IMR-90 (cell line): ENCODE results near the gene ALKBH6. TPM values are rescaled to one million over a fixed set of nuclear protein-coding genes. Genes with fewer than 3 reads are reported as not detected.
A peak's percentile ranks its signal among the peaks of the same experiment; 100 is the strongest.

ENCODE experiments used
- ATAC-seq: fragments of 200-7000 bp; cut with Tn5 transposase; 2 replicates; pipeline ENCODE4 v1.9.1; 2020; ENCODE audit warnings: low read depth, mild to moderate bottlenecking, moderate library complexity
- BruUV-seq: library from RNA; stranded (reverse); fragments of 400-500 nt; replicated peaks from 2 replicates; lab custom pipeline; 2021; lab: Mats Ljungman, UMichigan
- CTCF ChIA-PET: fragments of 300-600 bp; formaldehyde crosslinking; extraction: SDS; loops from one replicate; lab custom pipeline; 2021; ENCODE audit warnings: antibody characterized with exemption; lab: Yijun Ruan, JAX
- POLR2A ChIA-PET: fragments of 300-600 bp; sonication (Branson Sonifier 250); formaldehyde crosslinking; loops from one replicate; lab custom pipeline; 2022; ENCODE audit warnings: antibody characterized with exemption; ENCODE audit not compliant: unreplicated experiment; lab: Charles Lee
- DNase-seq: peaks from one replicate; pipeline ENCODE4 v3.0.0; 2013
- H2AFZ ChIP-seq: replicated peaks from 2 replicates; pipeline ENCODE3; 2013; ENCODE audit warnings: low read length, mild to moderate bottlenecking; ENCODE audit not compliant: poor library complexity
- H2AK5ac ChIP-seq: 2 replicates; pipeline ENCODE4 v1.6.1; 2013; ENCODE audit warnings: low read depth, low read length, inconsistent platforms
- H2AK9ac ChIP-seq: replicated peaks from 2 replicates; pipeline ENCODE3; 2013; ENCODE audit warnings: mild to moderate bottlenecking, low read depth, low read length, moderate library complexity; ENCODE audit not compliant: poor library complexity
- H2BK120ac ChIP-seq: 2 replicates; pipeline ENCODE4 v1.6.1; 2013; ENCODE audit warnings: low read depth, low read length, inconsistent platforms
- H2BK15ac ChIP-seq: 3 replicates; pipeline ENCODE4 v1.6.1; 2013; ENCODE audit warnings: low read depth, low read length, inconsistent platforms
- H2BK20ac ChIP-seq: 2 replicates; pipeline ENCODE4 v1.6.1; 2013; ENCODE audit warnings: low read depth, mild to moderate bottlenecking, inconsistent platforms, low read length, moderate library complexity
- H2BK5ac ChIP-seq: 2 replicates; pipeline ENCODE4 v1.6.1; 2013; ENCODE audit warnings: mild to moderate bottlenecking, low read depth, low read length, inconsistent platforms; ENCODE audit not compliant: poor library complexity, severe bottlenecking
- H3K14ac ChIP-seq: replicated peaks from 2 replicates; pipeline ENCODE4 v1.6.1; 2013; ENCODE audit warnings: low read depth, low read length, inconsistent platforms
- H3K18ac ChIP-seq: 2 replicates; pipeline ENCODE4 v1.6.1; 2013; ENCODE audit warnings: low read depth, low read length, control low read depth
- H3K23ac ChIP-seq: 2 replicates; pipeline ENCODE4 v1.6.1; 2013; ENCODE audit warnings: low read depth, low read length, inconsistent platforms
- H3K27ac ChIP-seq: 2 replicates; pipeline ENCODE4 v1.5.1; 2013; ENCODE audit warnings: mild to moderate bottlenecking, control low read depth, low read length; ENCODE audit not compliant: insufficient read depth
- H3K27me3 ChIP-seq: 2 replicates; pipeline ENCODE4 v1.6.1; 2013; ENCODE audit warnings: low read length; ENCODE audit not compliant: control insufficient read depth, insufficient read depth
- H3K36me3 ChIP-seq: 2 replicates; pipeline ENCODE4 v1.6.1; 2013; ENCODE audit warnings: low read length, mixed read lengths; ENCODE audit not compliant: control insufficient read depth, insufficient read depth
- H3K4ac ChIP-seq: 2 replicates; pipeline ENCODE4 v1.6.1; 2013; ENCODE audit warnings: low read depth, low read length, inconsistent platforms
- H3K4me1 ChIP-seq: 2 replicates; pipeline ENCODE4 v1.6.1; 2013; ENCODE audit warnings: low read length, mixed read lengths; ENCODE audit not compliant: control insufficient read depth, insufficient read depth
- H3K4me2 ChIP-seq: 2 replicates; pipeline ENCODE4 v1.6.1; 2013; ENCODE audit warnings: low read depth, mild to moderate bottlenecking, control low read depth, low read length, moderate library complexity
- H3K4me3 ChIP-seq: 2 replicates; pipeline ENCODE4 v1.5.1; 2013; ENCODE audit warnings: low read depth, mild to moderate bottlenecking, control low read depth, low read length, moderate library complexity; ENCODE audit not compliant: insufficient read depth
- H3K56ac ChIP-seq: 2 replicates; pipeline ENCODE4 v1.6.1; 2013; ENCODE audit warnings: low read length, inconsistent platforms; ENCODE audit not compliant: insufficient read depth; ENCODE audit errors: extremely low read depth
- H3K79me1 ChIP-seq, 2 experiments: 2 replicates each; pipeline ENCODE4 v1.6.1; 2013; ENCODE audit warnings: low read length in 2 of 2, inconsistent platforms in 1 of 2, low read depth in 1 of 2
- H3K9ac ChIP-seq: 2 replicates; pipeline ENCODE4 v1.6.1; 2013; ENCODE audit warnings: low read depth, low read length, control low read depth
- H3K9me1 ChIP-seq: 2 replicates; pipeline ENCODE4 v1.6.1; 2013; ENCODE audit warnings: low read length, inconsistent platforms; ENCODE audit not compliant: insufficient read depth
- H3K9me3 ChIP-seq: 2 replicates; pipeline ENCODE4 v1.6.1; 2013; ENCODE audit warnings: low read length; ENCODE audit not compliant: control insufficient read depth, insufficient read depth
- H4K20me1 ChIP-seq: 2 replicates; pipeline ENCODE4 v1.6.1; 2013; ENCODE audit warnings: low read length, inconsistent platforms; ENCODE audit not compliant: insufficient read depth
- H4K5ac ChIP-seq: 2 replicates; pipeline ENCODE4 v1.6.1; 2013; ENCODE audit warnings: mild to moderate bottlenecking, low read depth, low read length, control low read depth
- H4K8ac ChIP-seq, 2 experiments: 2 replicates each; pipeline ENCODE4 v1.6.1; 2013; ENCODE audit warnings: low read depth in 2 of 2, low read length in 2 of 2, control low read depth in 1 of 2, inconsistent platforms in 1 of 2
- H4K91ac ChIP-seq: 2 replicates; pipeline ENCODE4 v1.6.1; 2013; ENCODE audit warnings: low read depth, low read length, inconsistent platforms; ENCODE audit not compliant: insufficient read depth
- MAZ ChIP-seq: IDR thresholded peaks from 2 replicates; pipeline ENCODE4 v1.6.1; 2012; ENCODE audit warnings: low read depth, mild to moderate bottlenecking, low read length, improper control_type of control experiment, moderate library complexity, borderline replicate concordance
- MXI1 ChIP-seq: IDR thresholded peaks from 2 replicates; pipeline ENCODE4 v1.6.1; 2012; ENCODE audit warnings: low read depth, mild to moderate bottlenecking, low read length, moderate library complexity, borderline replicate concordance
- RFX5 ChIP-seq: IDR thresholded peaks from 2 replicates; pipeline ENCODE4 v1.8.0; 2012; ENCODE audit warnings: low read depth, mild to moderate bottlenecking, low read length, moderate library complexity
- WGBS, 2 experiments: methylation state at CpG; one replicate each; pipeline versions ENCODE4 v1.1.5 to v1.1.7; 2013; ENCODE audit warnings: missing lambda C conversion rate in 2 of 2; ENCODE audit not compliant: insufficient read length in 1 of 2; ENCODE audit errors: extremely low coverage in 2 of 2; 5-methylcytosine and 5-hydroxymethylcytosine counted together
- dilution Hi-C: fragments of 300-500 bp; cut with HindIII; formaldehyde crosslinking; loops from one replicate; pipeline ENCODE4 v1.14.3; 2018; ENCODE audit warnings: low sequenced_read_pairs; ENCODE audit not compliant: unreplicated experiment
- in situ Hi-C: fragments of 300-500 bp; cut with MboI; formaldehyde crosslinking; loops from 3 replicates; pipeline ENCODE4 v1.14.3; 2019; ENCODE audit warnings: low sequenced_read_pairs, inconsistent platforms, mixed read lengths
- intact Hi-C: fragments of 100-400 bp; cut with micrococcal nuclease; formaldehyde crosslinking; loops from 2 replicates; pipeline ENCODE4 v1.10.0; 2022
- polyA plus RNA-seq, 3 experiments: library from polyadenylated mRNA; depleted of rRNA; stranded (reverse); fragments of >200 nt; gene quantifications; 2 replicates each; pipeline ENCODE4 v1.2.3, GENCODE V29; 2012; ENCODE audit warnings: low replicate concordance in 1 of 3
- total RNA-seq: library from RNA; depleted of rRNA; stranded (reverse); fragments of >200 nt; gene quantifications from 2 replicates; pipeline ENCODE4 v1.2.3, GENCODE V29; 2012

The ALKBH6 gene
- total and polyA plus RNA-seq, 2 of the 4 experiments (the other 2 are of a cell fraction) = 12.9 to 38.7 TPM

GRCh38 chr19:36032251-36033104 is 18.5 kb upstream of the ALKBH6 start, which contains the start of gene CLIP3:
Gene CLIP3 (minus strand): TSS chr19:36032873. CDS start chr19:36032357, 516 bp downstream.
- H3K9me3 ChIP-seq = no peaks in the 10 kb centered on the region
- H2BK20ac ChIP-seq = no peak within 1 kb of the TSS
- H3K9me1 ChIP-seq = 0 out of 2 replicates have a peak, but pooled peaks cover 2% of the 10 kb centered on the region
- peak within 1 kb of the TSS; percentile 99 for H3K4me3 ChIP-seq
- TF ChIP-seq RFX5 (no peak), MAZ (peak; percentile 92), MXI1 (no peak)
- H3K4ac ChIP-seq = peak within 1 kb of the TSS; percentile 96
- H3K56ac ChIP-seq = peak within 1 kb of the TSS; percentile 8; the same call in 1 of the 2 replicates
- peak within 1 kb of the TSS; percentile 92 for H2AK9ac ChIP-seq
- DNase-seq = peak; percentile 62
- H3K14ac ChIP-seq = peak within 1 kb of the TSS; percentile 98
- H3K4me2 ChIP-seq = peak within 1 kb of the TSS; percentile 97
- in situ Hi-C loops = no loop called here
- peak within 1 kb of the TSS; percentile 80; the same call in 1 of the 2 replicates for H2BK120ac ChIP-seq
- peak within 1 kb of the TSS; percentile 94 for H2AFZ ChIP-seq
- peak within 1 kb of the TSS; percentile 95 for H4K5ac ChIP-seq
- no CpG with 5 or more reads among the region's 51 CpGs for WGBS, 2 experiments
- no peaks in the 10 kb centered on the region for H3K27me3 ChIP-seq
- ChIA-PET CTCF (no interaction called here), POLR2A (no interaction called here)
- dilution Hi-C loops = no loop called here
- H2AK5ac ChIP-seq = peak within 1 kb of the TSS; percentile 99
- H2BK5ac ChIP-seq = peak within 1 kb of the TSS; percentile 91
- peaks cover 15% of the 10 kb centered on the region for H3K36me3 ChIP-seq
- H3K79me1 ChIP-seq = peaks cover 0 to 28% of the 10 kb centered on the region in 2 experiments; a peak in 3 of 4 replicates
- peak; percentile 96 for ATAC-seq
- H4K20me1 ChIP-seq = no peaks in the 10 kb centered on the region; the same call in 1 of the 2 replicates
- peak within 1 kb of the TSS; percentile 88 for H4K91ac ChIP-seq
- H2BK15ac ChIP-seq = no peak within 1 kb of the TSS
- H3K4me1 ChIP-seq = peaks cover 5% of the 10 kb centered on the region; the same call in 1 of the 2 replicates
- peak within 1 kb of the TSS; percentile 94 for H3K18ac ChIP-seq
- intact Hi-C loops = no loop called here
- peak within 1 kb of the TSS; percentile 89 to 97 for H4K8ac ChIP-seq
- peak within 1 kb of the TSS; percentile 96 for H3K27ac ChIP-seq
- H3K9ac ChIP-seq = peak within 1 kb of the TSS; percentile 98
- H3K23ac ChIP-seq = peak within 1 kb of the TSS; percentile 90
- no TSS peak for BruUV-seq
